CD14-positive monocyte (primary cell): ENCODE data around the gene HMX1. TPM values are rescaled to one million over a fixed set of nuclear protein-coding genes. Genes with fewer than 3 reads are reported as not detected.

Source experiments
- DNase-seq, 3 donors: peaks; one replicate each; pipeline ENCODE4 v3.0.0-alpha.2; 2011 to 2022
- H2AFZ ChIP-seq: 2 replicates; pipeline ENCODE4 v1.6.0; 2012; ENCODE audit warnings: mild to moderate bottlenecking, low read depth, low read length, inconsistent platforms; ENCODE audit not compliant: insufficient read depth, poor library complexity, severe bottlenecking
- H3K27ac ChIP-seq, 2 donors: 1 replicate in 1 of 2; 2 replicates in 1 of 2; pipeline ENCODE4 v1.5.1; 2012 to 2013; ENCODE audit warnings: low read length in 2 of 2, control low read depth in 1 of 2, inconsistent platforms in 1 of 2, low read depth in 1 of 2, mild to moderate bottlenecking in 1 of 2
- H3K27me3 ChIP-seq, 2 donors: one replicate each; pipeline versions ENCODE4 v1.6.0 to v1.6.1; 2011 to 2013; ENCODE audit warnings: low read length in 2 of 2; ENCODE audit not compliant: control insufficient read depth in 2 of 2, insufficient read depth in 2 of 2
- H3K36me3 ChIP-seq, 2 donors: replicated peaks in 1 of 2; 1 replicate in 1 of 2; 2 replicates in 1 of 2; pipeline versions ENCODE4 v1.5.1 to v1.6.1; 2012 to 2013; ENCODE audit warnings: low read length in 2 of 2, control low read depth in 1 of 2, inconsistent platforms in 1 of 2, mild to moderate bottlenecking in 1 of 2; ENCODE audit not compliant: insufficient read depth in 2 of 2, control insufficient read depth in 1 of 2
- H3K4me1 ChIP-seq, 2 donors: 1 replicate in 1 of 2; 2 replicates in 1 of 2; pipeline versions ENCODE4 v1.5.1 to v1.6.1; 2012 to 2013; ENCODE audit warnings: low read length in 2 of 2, control low read depth in 1 of 2, inconsistent platforms in 1 of 2, mild to moderate bottlenecking in 1 of 2, moderate library complexity in 1 of 2; ENCODE audit not compliant: insufficient read depth in 2 of 2, control insufficient read depth in 1 of 2
- H3K4me2 ChIP-seq: replicated peaks from 2 replicates; pipeline ENCODE3; 2012; ENCODE audit warnings: low read length, moderate library complexity, mild to moderate bottlenecking; ENCODE audit not compliant: poor library complexity, severe bottlenecking; ENCODE audit errors: extremely low read depth
- H3K4me3 ChIP-seq, 3 experiments: fragments of 200-600 bp in 1 of 3; sonication (generic) in 1 of 3; replicated peaks in 1 of 3; 1 replicate in 2 of 3; 2 replicates in 1 of 3; pipeline ENCODE4 v1.5.1; 2011 to 2013; ENCODE audit warnings: low read length in 3 of 3, mild to moderate bottlenecking in 3 of 3, control low read depth in 2 of 3, low read depth in 2 of 3, inconsistent platforms in 1 of 3, moderate library complexity in 1 of 3
- H3K79me2 ChIP-seq: 2 replicates; pipeline ENCODE4 v1.6.0; 2012; ENCODE audit warnings: mild to moderate bottlenecking, control low read depth, inconsistent platforms, low read length, moderate library complexity; ENCODE audit not compliant: insufficient read depth
- H3K9ac ChIP-seq: 2 replicates; pipeline ENCODE4 v1.6.0; 2017; ENCODE audit warnings: low read length, mild to moderate bottlenecking; ENCODE audit not compliant: insufficient read depth, poor library complexity, severe bottlenecking
- H3K9me3 ChIP-seq, 2 donors: replicated peaks in 1 of 2; 1 replicate in 1 of 2; 2 replicates in 1 of 2; pipeline versions ENCODE4 v1.5.1 to v1.6.1; 2012 to 2013; ENCODE audit warnings: low read length in 2 of 2, control low read depth in 1 of 2; ENCODE audit not compliant: control insufficient read depth in 1 of 2, insufficient read depth in 1 of 2
- H4K20me1 ChIP-seq: 2 replicates; pipeline ENCODE4 v1.6.0; 2012; ENCODE audit warnings: mild to moderate bottlenecking, low read length, control low read depth, moderate library complexity; ENCODE audit not compliant: insufficient read depth
- H3K27ac Mint-ChIP-seq, 7 donors: one replicate each; pipeline ENCODE4 v1.8.0; 2020; ENCODE audit warnings: mild to moderate bottlenecking in 7 of 7, mixed read lengths in 7 of 7, moderate library complexity in 6 of 7, inconsistent platforms in 2 of 7
- H3K27me3 Mint-ChIP-seq, 3 donors: one replicate each; pipeline ENCODE4 v1.8.0; 2021 to 2022; ENCODE audit warnings: low read depth in 3 of 3, mild to moderate bottlenecking in 3 of 3, mixed read lengths in 3 of 3, moderate library complexity in 3 of 3, inconsistent platforms in 1 of 3
- H3K36me3 Mint-ChIP-seq, 2 donors: one replicate each; pipeline ENCODE4 v1.8.0; 2020; ENCODE audit warnings: mixed read lengths in 2 of 2, inconsistent platforms in 1 of 2, mild to moderate bottlenecking in 1 of 2
- H3K4me1 Mint-ChIP-seq: one replicate; pipeline ENCODE4 v1.8.0; 2020; ENCODE audit warnings: mild to moderate bottlenecking, mixed read lengths
- H3K4me3 Mint-ChIP-seq, 2 donors: one replicate each; pipeline ENCODE4 v1.8.0; 2020; ENCODE audit warnings: mild to moderate bottlenecking in 2 of 2, mixed read lengths in 2 of 2, moderate library complexity in 1 of 2
- H3K9me3 Mint-ChIP-seq, 7 donors: one replicate each; pipeline ENCODE4 v1.8.0; 2020 to 2022; ENCODE audit warnings: mixed read lengths in 7 of 7, mild to moderate bottlenecking in 6 of 7, moderate library complexity in 6 of 7, inconsistent platforms in 2 of 7
- CTCF ChIP-seq: fragments of 200-600 bp; IDR thresholded peaks from one replicate; pipeline ENCODE4 v1.8.0; 2022; ENCODE audit warnings: antibody characterized with exemption, mild to moderate bottlenecking
- WGBS: methylation state at CpG from one replicate; pipeline ENCODE4 v1.1.5; 2013; ENCODE audit warnings: missing lambda C conversion rate; ENCODE audit not compliant: insufficient coverage; 5-methylcytosine and 5-hydroxymethylcytosine counted together
- intact Hi-C, 2 donors: fragments of 100-400 bp; cut with micrococcal nuclease; formaldehyde crosslinking; loops; one replicate each; pipeline versions ENCODE4 v1.15.0 to v1.15.1; 2023
- polyA plus RNA-seq, 3 donors: library from polyadenylated mRNA; depleted of rRNA in 1 of 3; unstranded in 2 of 3; stranded (reverse) in 1 of 3; fragments of 300-500 nt in 2 of 3; fragments of >200 nt in 1 of 3; fragmentation: Illumina TruSeq in 2 of 3; gene quantifications; 1 replicate in 2 of 3; 2 replicates in 1 of 3; pipeline ENCODE4 v1.2.3, GENCODE V29; 2012 to 2021

The HMX1 gene
- polyA plus RNA-seq, 3 donors = not detected

- H4K20me1 ChIP-seq = no peaks in the 10 kb centered on the region
- no peaks in the 10 kb centered on the region for H3K27me3 ChIP-seq
- H3K4me3 ChIP-seq = no peak overlapping the region
- no peaks in the 10 kb centered on the region for H3K79me2 ChIP-seq
- no peak overlapping the region for H2AFZ ChIP-seq
- peak; percentile 79 for TF ChIP-seq CTCF
- no peak overlapping the region for H3K9ac ChIP-seq
- intact Hi-C loops = no loop called here
- WGBS = 28% methylated on average over 9 of the region's 20 CpGs
- Mint-ChIP-seq H3K9me3 (peaks cover 0 to 8% (median 0%) of the 10 kb centered on the region in 7 donors), H3K4me3 (no peak overlapping the region), H3K27me3 (peaks cover 3 to 5% (median 4%) of the 10 kb centered on the region in 3 donors), H3K36me3 (no peaks in the 10 kb centered on the region), H3K27ac (no peak overlapping the region), H3K4me1 (no peaks in the 10 kb centered on the region)
- no peak overlapping the region for H3K27ac ChIP-seq
- peak in 1 of 3 donors; percentile 13 for DNase-seq
- no peaks in the 10 kb centered on the region for H3K36me3 ChIP-seq
- H3K4me1 ChIP-seq = no peaks in the 10 kb centered on the region
- H3K4me2 ChIP-seq = no peak overlapping the region
- H3K9me3 ChIP-seq = peaks cover 0 to 5% of the 10 kb centered on the region in 2 donors
Measured at GRCh38 chr4:8917868-8918783, 46.5 kb upstream of the HMX1 start.

GRCh38 chr4:8917321-8917811 is 45.7 kb upstream of the HMX1 start:
- H3K9me3 Mint-ChIP-seq = peaks cover 0 to 5% (median 0%) of the 10 kb centered on the region in 7 donors
- no peaks in the 10 kb centered on the region for H3K36me3 Mint-ChIP-seq
- Histone ChIP-seq H3K4me3 (no peak overlapping the region), H2AFZ (no peak overlapping the region), H4K20me1 (no peaks in the 10 kb centered on the region), H3K9me3 (peaks cover 0 to under 1% of the 10 kb centered on the region in 2 donors), H3K4me2 (no peak overlapping the region), H3K27me3 (no peaks in the 10 kb centered on the region), H3K9ac (no peak overlapping the region), H3K36me3 (no peaks in the 10 kb centered on the region), H3K4me1 (no peaks in the 10 kb centered on the region), H3K27ac (no peak overlapping the region), H3K79me2 (no peaks in the 10 kb centered on the region)
- peaks cover 1 to 5% (median 3%) of the 10 kb centered on the region in 3 donors for H3K27me3 Mint-ChIP-seq
- TF ChIP-seq CTCF = no peak
- intact Hi-C loops = no loop called here
- DNase-seq = no peak
- no peak overlapping the region for H3K27ac Mint-ChIP-seq
- WGBS = 89% methylated on average over 10 of the region's 12 CpGs
- no peak overlapping the region for H3K4me3 Mint-ChIP-seq
- H3K4me1 Mint-ChIP-seq = no peaks in the 10 kb centered on the region
